Mucosa of descending colon (tissue), 3 donors: ENCODE results near the gene FSTL1. TPM values are rescaled to one million over a fixed set of nuclear protein-coding genes. Genes with fewer than 3 reads are reported as not detected.
A peak's percentile ranks its signal among the peaks of the same experiment; 100 is the strongest.

Experiments
- ATAC-seq: fragments of 200-7000 bp; cut with Tn5 transposase; one replicate; pipeline ENCODE4 v1.9.1; 2020; ENCODE audit warnings: mild to moderate bottlenecking, moderate library complexity
- DNase-seq, 3 donors: peaks; one replicate each; pipeline ENCODE4 v3.0.0-alpha.2; 2020
- H3K36me3 ChIP-seq: fragments of 200-600 bp; one replicate; pipeline ENCODE4 v1.8.0; 2021; ENCODE audit warnings: low read depth, mild to moderate bottlenecking
- H3K4me1 ChIP-seq: fragments of 200-600 bp; one replicate; pipeline ENCODE4 v1.8.0; 2021; ENCODE audit warnings: low read depth, mild to moderate bottlenecking
- H3K4me3 ChIP-seq: fragments of 200-600 bp; one replicate; pipeline ENCODE4 v1.8.0; 2021; ENCODE audit warnings: mild to moderate bottlenecking
- H3K9me3 ChIP-seq: fragments of 200-600 bp; one replicate; pipeline ENCODE4 v1.8.0; 2021; ENCODE audit warnings: mild to moderate bottlenecking
- CTCF ChIP-seq: fragments of 200-600 bp; IDR thresholded peaks from one replicate; pipeline ENCODE4 v1.8.0; 2022; ENCODE audit warnings: antibody characterized with exemption, mild to moderate bottlenecking
- intact Hi-C, 2 donors: fragments of 100-400 bp; cut with DNase I in 1 of 2; cut with micrococcal nuclease in 1 of 2; formaldehyde crosslinking; loops; one replicate each; pipeline versions ENCODE4 v1.11.0 to v1.11.1; 2022; cut with DNase I, micrococcal nuclease
- total RNA-seq, 3 donors: library from RNA; stranded (reverse); fragmentation: NEBNext Ultra II Directional in 2 of 3; extraction: Animal tissue kit (Norgen Biotek cat#: 25700) in 2 of 3; gene quantifications; one replicate each; pipeline versions ENCODE4 v1.2.1 to v1.2.4, GENCODE V29; 2021 to 2023
- donor health status: DM: no; HTN: no; CAD: no; lungs with moderate emphysema.
- donor health status: DM: no; HTN: no; CAD: no.
- donor health status: DM: no; HTN: yes; CAD: no.

Gene FSTL1
- total RNA-seq, 3 donors from 2014 or later: 28.1 to 246 (median 108) TPM

- H3K4me1 ChIP-seq: peaks cover 7% of the 10 kb centered on the region
- ATAC-seq (no peak), DNase-seq (peak in 1 of 3 donors; percentile 12)
- intact Hi-C loops: loop anchor here (5.0 to 10.0 kb wide), 4 partner anchors 138 to 175 kb away; no protein-coding TSS in a partner anchor
- H3K9me3 ChIP-seq: no peaks in the 10 kb centered on the region
- TF ChIP-seq CTCF: no peak
- no peaks in the 10 kb centered on the region for H3K36me3 ChIP-seq
- no peak overlapping the region for H3K4me3 ChIP-seq
Measured at GRCh38 chr3:120416868-120417267, 33.9 kb downstream of the FSTL1 start.

GRCh38 chr3:120415756-120416155 is 35.0 kb downstream of the FSTL1 start:
- DNase-seq: no peak
- H3K4me3 ChIP-seq: no peak overlapping the region
- intact Hi-C loops: loop anchor here (5.0 to 10.0 kb wide), 4 partner anchors 139 to 173 kb away; no protein-coding TSS in a partner anchor
- TF ChIP-seq CTCF: no peak
- H3K4me1 ChIP-seq: peaks cover 7% of the 10 kb centered on the region
- no peaks in the 10 kb centered on the region for H3K36me3 ChIP-seq
- H3K9me3 ChIP-seq: no peaks in the 10 kb centered on the region
- no peak for ATAC-seq

GRCh38 chr3:120410541-120410940 is 40.3 kb downstream of the FSTL1 start:
- intact Hi-C loops: loop anchor here (10.0 kb wide), 2 partner anchors 144 to 166 kb away; no protein-coding TSS in a partner anchor
- H3K36me3 ChIP-seq: no peaks in the 10 kb centered on the region
- no peak for ATAC-seq

GRCh38 chr3:120410116-120410515 is 40.7 kb downstream of the FSTL1 start:
- ATAC-seq (no peak), DNase-seq (no peak)
- no peak for TF ChIP-seq CTCF
- Histone ChIP-seq H3K4me1 (no peaks in the 10 kb centered on the region), H3K9me3 (no peaks in the 10 kb centered on the region), H3K36me3 (no peaks in the 10 kb centered on the region), H3K4me3 (no peak overlapping the region)
- intact Hi-C loops: loop anchor here (10.0 kb wide), 2 partner anchors 145 to 165 kb away; no protein-coding TSS in a partner anchor

More at GRCh38 chr3:120410541-120410940, 40.3 kb downstream of the FSTL1 start:
- no peaks in the 10 kb centered on the region for H3K4me1 ChIP-seq
- no peak for DNase-seq
- no peaks in the 10 kb centered on the region for H3K9me3 ChIP-seq
- TF ChIP-seq CTCF: no peak
- no peak overlapping the region for H3K4me3 ChIP-seq

GRCh38 chr3:120407508-120408287 is 43.1 kb downstream of the FSTL1 start:
- peak; percentile 32 for ATAC-seq
- DNase-seq: no peak
- no peak for TF ChIP-seq CTCF
- Histone ChIP-seq H3K4me1 (no peaks in the 10 kb centered on the region), H3K36me3 (no peaks in the 10 kb centered on the region), H3K9me3 (no peaks in the 10 kb centered on the region), H3K4me3 (no peak overlapping the region)
- intact Hi-C loops: no loop called here
